ENCODE results near the gene PRMT9. TPM values are rescaled to one million over a fixed set of nuclear protein-coding genes. Genes with fewer than 3 reads are reported as not detected.

The PRMT9 gene
- total and polyA plus RNA-seq, 2 experiments from 2014 or later: 6.0 to 8.6 TPM

GRCh38 chr4:147730333-147730732 is 46.4 kb upstream of the PRMT9 start:
- WGBS, 2 experiments (ENCODE audit: low coverage in 1 of 2, low lambda C conversion rate in 2 of 2, missing lambda C conversion rate in 2 of 2): 89 to 91% methylated on average over 4 of the region's 4 CpGs

GRCh38 chr4:147727476-147728028 is 43.6 kb upstream of the PRMT9 start:
- no peaks in the 10 kb centered on the region for H3K9me3 ChIP-seq (ENCODE audit: low read depth)
- H3K4me2 ChIP-seq (ENCODE audit: unreplicated experiment): no peak overlapping the region
- no peak for TF ChIP-seq EZH2phosphoT487 (IDR thresholded peaks at IDR 0.05; ENCODE audit: insufficient read depth, low read depth)
- no peak for TF ChIP-seq EZH2 (IDR thresholded peaks at IDR 0.05; ENCODE audit: insufficient read depth, poor library complexity, severe bottlenecking)
- in situ Hi-C loops (cut with MboI): no loop called here
- H3F3A ChIP-seq (ENCODE audit: insufficient read depth): peaks cover 47% of the 10 kb centered on the region
- no peak overlapping the region for H2AFZ ChIP-seq
- 58 to 60% methylated on average over 2 of the region's 2 CpGs for WGBS, 2 experiments (ENCODE audit: low coverage in 1 of 2, low lambda C conversion rate in 2 of 2, missing lambda C conversion rate in 2 of 2)
- DNase-seq: peak; percentile 44
- H3K9me2 ChIP-seq (ENCODE audit: insufficient read depth): no peaks in the 10 kb centered on the region
- no peaks in the 10 kb centered on the region for H3K36me3 ChIP-seq (ENCODE audit: low read depth)
- no peaks in the 10 kb centered on the region for H3K27me3 ChIP-seq (replicated peaks; ENCODE audit: insufficient read depth)
- no peak overlapping the region for H3K9ac ChIP-seq
- H3K4me1 ChIP-seq (ENCODE audit: insufficient read depth): peaks cover 10% of the 10 kb centered on the region
- 0 out of 2 replicates have a peak, but pooled peaks cover under 1% of the 10 kb centered on the region for H3K79me2 ChIP-seq (ENCODE audit: insufficient read depth)
- no peaks in the 10 kb centered on the region for H4K20me1 ChIP-seq (ENCODE audit: insufficient read depth)
- no peak overlapping the region for H3K27ac ChIP-seq
- no peak overlapping the region for H3K4me3 ChIP-seq

More at GRCh38 chr4:147730333-147730732, 46.4 kb upstream of the PRMT9 start:
- H3F3A ChIP-seq (ENCODE audit: insufficient read depth): peaks cover 57% of the 10 kb centered on the region
- H3K79me2 ChIP-seq (ENCODE audit: insufficient read depth): peaks cover 28% of the 10 kb centered on the region
- TF ChIP-seq EZH2 (IDR thresholded peaks at IDR 0.05; ENCODE audit: insufficient read depth, poor library complexity, severe bottlenecking) (no peak), EZH2phosphoT487 (IDR thresholded peaks at IDR 0.05; ENCODE audit: insufficient read depth, low read depth) (no peak)
- H3K27me3 ChIP-seq (replicated peaks; ENCODE audit: insufficient read depth): no peaks in the 10 kb centered on the region
- no peak overlapping the region for H3K27ac ChIP-seq
- no peak overlapping the region for H2AFZ ChIP-seq
- no peaks in the 10 kb centered on the region for H3K9me3 ChIP-seq (ENCODE audit: low read depth)
- no peaks in the 10 kb centered on the region for H3K9me2 ChIP-seq (ENCODE audit: insufficient read depth)
- H4K20me1 ChIP-seq (ENCODE audit: insufficient read depth): no peaks in the 10 kb centered on the region
- in situ Hi-C loops (cut with MboI): no loop called here
- no peak overlapping the region for H3K4me3 ChIP-seq
- peak; percentile 36 for DNase-seq
- H3K9ac ChIP-seq: no peak overlapping the region
- no peak overlapping the region for H3K4me2 ChIP-seq (ENCODE audit: unreplicated experiment)
- no peaks in the 10 kb centered on the region for H3K36me3 ChIP-seq (ENCODE audit: low read depth)
- peaks cover 25% of the 10 kb centered on the region for H3K4me1 ChIP-seq (ENCODE audit: insufficient read depth)

GRCh38 chr4:147725673-147726072 is 41.7 kb upstream of the PRMT9 start:
- H3K79me2 ChIP-seq (ENCODE audit: insufficient read depth): no peaks in the 10 kb centered on the region
- H3K9ac ChIP-seq: no peak overlapping the region
- H3F3A ChIP-seq (ENCODE audit: insufficient read depth): peaks cover 42% of the 10 kb centered on the region
- H3K9me2 ChIP-seq (ENCODE audit: insufficient read depth): no peaks in the 10 kb centered on the region
- H3K27me3 ChIP-seq (replicated peaks; ENCODE audit: insufficient read depth): no peaks in the 10 kb centered on the region
- no peak overlapping the region for H3K4me3 ChIP-seq
- in situ Hi-C loops (cut with MboI): no loop called here
- DNase-seq: peak; percentile 49
- no peak overlapping the region for H3K4me2 ChIP-seq (ENCODE audit: unreplicated experiment)
- no peaks in the 10 kb centered on the region for H3K9me3 ChIP-seq (ENCODE audit: low read depth)
- 90 to 95% methylated on average over 4 of the region's 4 CpGs for WGBS, 2 experiments (ENCODE audit: low coverage in 1 of 2, low lambda C conversion rate in 2 of 2, missing lambda C conversion rate in 2 of 2)
- no peak overlapping the region for H2AFZ ChIP-seq
- no peak overlapping the region for H3K27ac ChIP-seq
- H4K20me1 ChIP-seq (ENCODE audit: insufficient read depth): no peaks in the 10 kb centered on the region
- H3K4me1 ChIP-seq (ENCODE audit: insufficient read depth): peaks cover 6% of the 10 kb centered on the region
- TF ChIP-seq EZH2phosphoT487 (IDR thresholded peaks at IDR 0.05; ENCODE audit: insufficient read depth, low read depth) (no peak), EZH2 (IDR thresholded peaks at IDR 0.05; ENCODE audit: insufficient read depth, poor library complexity, severe bottlenecking) (no peak)
- no peaks in the 10 kb centered on the region for H3K36me3 ChIP-seq (ENCODE audit: low read depth)

- Histone ChIP-seq H3K9me3 (ENCODE audit: low read depth) (no peaks in the 10 kb centered on the region), H3K27ac (no peak overlapping the region), H3F3A (ENCODE audit: insufficient read depth) (peaks cover 34% of the 10 kb centered on the region), H3K79me2 (ENCODE audit: insufficient read depth) (no peaks in the 10 kb centered on the region), H3K9ac (no peak overlapping the region), H3K27me3 (replicated peaks; ENCODE audit: insufficient read depth) (no peaks in the 10 kb centered on the region), H2AFZ (no peak overlapping the region), H3K36me3 (ENCODE audit: low read depth) (no peaks in the 10 kb centered on the region), H3K4me2 (ENCODE audit: unreplicated experiment) (no peak overlapping the region), H3K4me3 (no peak overlapping the region), H3K9me2 (ENCODE audit: insufficient read depth) (no peaks in the 10 kb centered on the region), H4K20me1 (ENCODE audit: insufficient read depth) (no peaks in the 10 kb centered on the region), H3K4me1 (ENCODE audit: insufficient read depth) (peaks cover 6% of the 10 kb centered on the region)
- in situ Hi-C loops (cut with MboI): no loop called here
- no peak for TF ChIP-seq EZH2 (IDR thresholded peaks at IDR 0.05; ENCODE audit: insufficient read depth, poor library complexity, severe bottlenecking)
- TF ChIP-seq EZH2phosphoT487 (IDR thresholded peaks at IDR 0.05; ENCODE audit: insufficient read depth, low read depth): no peak
- 89% methylated on average over 13 of the region's 13 CpGs for WGBS, 2 experiments (ENCODE audit: low coverage in 1 of 2, low lambda C conversion rate in 2 of 2, missing lambda C conversion rate in 2 of 2)
- no peak for DNase-seq
Measured at GRCh38 chr4:147724468-147725201, 40.7 kb upstream of the PRMT9 start.
